Stimulated activated memory B cell treated with anti-CD40 and anti-IgM and Interleukin-4, amounts not matched to agents 10 μg/mL and 1 μg/mL and 100 μg/mL, for 72 hours (primary cell): ENCODE measurements around the gene TYW1.
A peak's percentile ranks its signal among the peaks of the same experiment; 100 is the strongest.
"Not testable (repeated sequence)": the region's sequence is repeated elsewhere in the genome, so short reads cannot be mapped to it uniquely, and the experiment has no call there.

ENCODE experiments used
- ATAC-seq: fragments of 150-1000 bp; cut with Tn5 transposase; 2 replicates; pipeline ENCODE4 v1.10.0; 2021
- H3K27ac Mint-ChIP-seq: one replicate; pipeline ENCODE4 v1.8.0; 2022; ENCODE audit warnings: mild to moderate bottlenecking, mixed read lengths
- H3K27me3 Mint-ChIP-seq: one replicate; pipeline ENCODE4 v1.8.0; 2022; ENCODE audit warnings: mixed read lengths
- H3K36me3 Mint-ChIP-seq: one replicate; pipeline ENCODE4 v1.8.0; 2022; ENCODE audit warnings: mixed read lengths
- H3K4me1 Mint-ChIP-seq: one replicate; pipeline ENCODE4 v1.8.0; 2022; ENCODE audit warnings: mixed read lengths
- H3K4me3 Mint-ChIP-seq: one replicate; pipeline ENCODE4 v1.8.0; 2022; ENCODE audit warnings: mild to moderate bottlenecking, moderate library complexity, mixed read lengths
- H3K9me3 Mint-ChIP-seq: one replicate; pipeline ENCODE4 v1.8.0; 2022; ENCODE audit warnings: mixed read lengths

Gene TYW1

GRCh38 chr7:66974986-66975590 lies 21.5 kb upstream of the TYW1 start:
- Mint-ChIP-seq H3K4me1 (peaks cover 2% of the 10 kb centered on the region), H3K27me3 (no peaks in the 10 kb centered on the region), H3K36me3 (peaks cover 6% of the 10 kb centered on the region), H3K9me3 (peaks cover 5% of the 10 kb centered on the region), H3K27ac (no peak overlapping the region), H3K4me3 (no peak overlapping the region)
- no peak for ATAC-seq

- not testable (repeated sequence) for H3K27ac Mint-ChIP-seq, H3K4me3 Mint-ChIP-seq, H3K4me1 Mint-ChIP-seq, H3K36me3 Mint-ChIP-seq, H3K27me3 Mint-ChIP-seq, ATAC-seq
- peaks cover 14% of the 10 kb centered on the region for H3K9me3 Mint-ChIP-seq
These were observed 18.3 kb upstream of the TYW1 start for GRCh38 chr7:66978312-66978711.

- ATAC-seq, H3K27me3 Mint-ChIP-seq, H3K4me1 Mint-ChIP-seq, H3K4me3 Mint-ChIP-seq, H3K36me3 Mint-ChIP-seq, H3K27ac Mint-ChIP-seq: not testable (repeated sequence)
- peaks cover 14% of the 10 kb centered on the region for H3K9me3 Mint-ChIP-seq
These were observed 17.6 kb upstream of the TYW1 start for GRCh38 chr7:66979013-66979412.

DNA sequence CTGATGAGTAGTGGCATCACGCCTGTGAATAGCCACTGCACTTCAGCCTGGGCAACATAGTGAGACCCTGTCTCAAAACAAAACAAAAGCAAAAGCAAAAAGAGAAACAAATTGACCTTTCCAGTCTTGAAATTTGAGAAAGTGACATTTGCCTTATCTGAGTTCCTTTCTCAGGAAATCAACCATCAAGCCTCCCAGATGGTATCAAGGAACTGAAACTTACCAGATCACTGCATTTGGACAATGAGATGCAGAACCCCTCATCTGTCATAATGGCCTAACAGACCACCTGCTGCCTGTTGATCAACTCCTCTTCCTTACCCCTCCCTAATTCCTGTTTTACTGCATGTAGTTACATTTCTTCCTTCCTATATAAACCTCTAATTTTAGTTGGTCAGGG lies 16.3 kb upstream of the TYW1 start:
- H3K4me1 Mint-ChIP-seq, H3K4me3 Mint-ChIP-seq, H3K36me3 Mint-ChIP-seq, H3K27me3 Mint-ChIP-seq, ATAC-seq: not testable (repeated sequence)
- peaks cover 14% of the 10 kb centered on the region for H3K9me3 Mint-ChIP-seq
- peak overlapping the region; percentile 55 for H3K27ac Mint-ChIP-seq

DNA sequence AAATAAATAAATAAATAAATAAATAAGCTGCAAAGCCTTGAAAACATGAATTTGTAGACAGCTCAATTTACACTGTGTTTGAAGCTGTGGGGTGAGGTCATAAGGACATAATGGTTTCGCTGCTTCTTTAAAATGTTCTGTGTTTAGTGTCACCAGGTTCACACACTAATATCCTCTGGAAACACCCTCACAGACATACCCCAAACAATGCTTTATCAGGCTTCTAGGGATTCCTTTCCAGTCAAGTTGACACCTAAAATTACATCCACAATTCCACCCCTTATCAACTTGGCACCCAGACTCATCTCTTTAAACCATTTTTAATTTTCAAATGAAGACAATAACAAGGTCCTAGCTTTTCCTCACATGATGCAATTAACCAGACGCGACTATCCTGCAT lies 7.1 kb upstream of the TYW1 start:
- not testable (repeated sequence) for H3K27me3 Mint-ChIP-seq, H3K4me1 Mint-ChIP-seq
- H3K36me3 Mint-ChIP-seq = peaks cover 32% of the 10 kb centered on the region

DNA sequence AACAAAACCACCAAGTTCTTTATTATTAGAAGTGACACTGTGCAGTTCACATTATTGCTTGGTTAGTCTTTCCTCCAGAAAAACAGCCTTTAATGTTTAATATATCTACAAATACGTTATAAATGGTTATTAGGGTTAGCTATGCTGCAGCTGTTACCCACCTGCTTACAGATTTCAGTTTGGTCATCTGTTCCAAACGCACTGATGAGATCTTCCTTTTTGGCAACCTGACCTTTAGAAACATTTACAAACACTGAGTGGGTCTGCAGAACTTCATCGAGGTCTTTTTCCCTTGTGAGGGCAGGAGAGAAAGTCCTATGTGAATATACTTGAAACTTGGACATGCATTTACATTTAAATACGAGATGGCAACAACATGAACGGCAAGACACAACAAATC lies 2.6 kb upstream of the TYW1 start:
- H3K27ac Mint-ChIP-seq = peak overlapping the region; percentile 99
- ATAC-seq, H3K27me3 Mint-ChIP-seq, H3K9me3 Mint-ChIP-seq: not testable (repeated sequence)
- H3K36me3 Mint-ChIP-seq = peaks cover 12% of the 10 kb centered on the region
- peaks cover 13% of the 10 kb centered on the region for H3K4me1 Mint-ChIP-seq
- H3K4me3 Mint-ChIP-seq = peak overlapping the region; percentile 100

More for the DNA sequence above, 7.1 kb upstream of the TYW1 start:
- not testable (repeated sequence) for H3K4me3 Mint-ChIP-seq, H3K9me3 Mint-ChIP-seq, ATAC-seq, H3K27ac Mint-ChIP-seq

GRCh38 chr7:66994691-66995049 lies 2.0 kb upstream of the TYW1 start:
- not testable (repeated sequence) for H3K9me3 Mint-ChIP-seq, H3K27me3 Mint-ChIP-seq
- H3K4me1 Mint-ChIP-seq = peaks cover 13% of the 10 kb centered on the region
- ATAC-seq = peak; percentile 76
- peaks cover 12% of the 10 kb centered on the region for H3K36me3 Mint-ChIP-seq
- peak overlapping the region; percentile 100 for H3K4me3 Mint-ChIP-seq
- peak overlapping the region; percentile 99 for H3K27ac Mint-ChIP-seq

GRCh38 chr7:66995050-66995776 lies 1.4 kb upstream of the TYW1 start, which contains the start of gene SBDS:
SBDS (minus strand) TSS chr7:66995586; CDS start chr7:66995417, 169 bp downstream.
- peaks cover 12% of the 10 kb centered on the region for H3K36me3 Mint-ChIP-seq

GRCh38 chr7:67000601-67001258 lies 4.1 kb downstream of the TYW1 start:
- not testable (repeated sequence) for H3K27ac Mint-ChIP-seq, H3K9me3 Mint-ChIP-seq, H3K4me3 Mint-ChIP-seq

More at GRCh38 chr7:66995050-66995776, 1.4 kb upstream of the TYW1 start, which contains the start of gene SBDS:
- ATAC-seq = peak; percentile 86
- not testable (repeated sequence) for H3K27me3 Mint-ChIP-seq, H3K9me3 Mint-ChIP-seq
- Mint-ChIP-seq H3K27ac (peak within 1 kb of the TSS; percentile 99), H3K4me3 (peak within 1 kb of the TSS; percentile 100), H3K4me1 (peaks cover 13% of the 10 kb centered on the region)

DNA sequence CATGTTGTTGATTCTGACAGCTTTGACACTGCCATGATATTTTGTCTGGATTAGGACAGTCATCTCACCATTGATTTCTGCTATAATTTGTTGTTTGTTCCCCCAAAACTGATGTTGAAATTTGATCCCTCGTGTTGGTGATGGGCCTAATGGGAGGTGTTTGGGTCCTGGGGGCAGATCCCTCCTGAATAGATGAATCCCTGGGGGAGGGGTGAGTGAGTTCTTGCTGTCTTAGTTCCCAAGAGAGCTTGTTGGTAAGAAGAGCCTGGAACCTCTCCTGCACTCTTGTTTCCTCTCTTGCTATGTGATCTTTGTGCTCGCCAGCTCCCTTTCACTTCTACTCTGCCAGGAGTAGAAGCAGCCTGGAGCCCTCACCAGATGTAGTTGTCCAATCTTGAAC lies 7.5 kb downstream of the TYW1 start:
- not testable (repeated sequence) for ATAC-seq, H3K9me3 Mint-ChIP-seq, H3K4me3 Mint-ChIP-seq, H3K27me3 Mint-ChIP-seq, H3K4me1 Mint-ChIP-seq, H3K27ac Mint-ChIP-seq
- peaks cover 55% of the 10 kb centered on the region for H3K36me3 Mint-ChIP-seq

More at GRCh38 chr7:67000601-67001258, 4.1 kb downstream of the TYW1 start:
- peaks cover 27% of the 10 kb centered on the region for H3K36me3 Mint-ChIP-seq
- H3K27me3 Mint-ChIP-seq, H3K4me1 Mint-ChIP-seq, ATAC-seq: not testable (repeated sequence)

DNA sequence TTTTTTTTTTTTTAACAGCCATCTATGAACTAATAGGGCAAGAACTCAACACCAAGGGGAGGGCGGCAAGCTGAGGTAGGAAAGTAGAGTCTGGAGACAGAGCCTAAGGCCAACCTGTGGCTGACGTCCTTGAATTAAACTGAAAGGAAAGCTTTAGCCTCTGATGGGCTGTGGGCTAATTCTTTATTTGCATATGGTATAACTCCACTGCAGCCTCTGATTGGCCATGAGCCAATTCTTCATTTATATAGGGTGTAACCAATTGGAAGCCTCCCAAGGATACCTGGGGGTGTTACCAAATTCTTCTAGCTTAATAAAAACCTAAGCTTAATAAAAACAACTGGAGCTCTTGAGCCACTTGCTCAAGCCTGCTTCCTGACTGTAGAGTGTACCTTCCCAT lies 10.3 kb downstream of the TYW1 start:
- peaks cover 62% of the 10 kb centered on the region for H3K36me3 Mint-ChIP-seq
- no peaks in the 10 kb centered on the region for H3K9me3 Mint-ChIP-seq
- no peaks in the 10 kb centered on the region for H3K27me3 Mint-ChIP-seq
- no peaks in the 10 kb centered on the region for H3K4me1 Mint-ChIP-seq
- no peak for ATAC-seq
- H3K27ac Mint-ChIP-seq = no peak overlapping the region
- H3K4me3 Mint-ChIP-seq = no peak overlapping the region

DNA sequence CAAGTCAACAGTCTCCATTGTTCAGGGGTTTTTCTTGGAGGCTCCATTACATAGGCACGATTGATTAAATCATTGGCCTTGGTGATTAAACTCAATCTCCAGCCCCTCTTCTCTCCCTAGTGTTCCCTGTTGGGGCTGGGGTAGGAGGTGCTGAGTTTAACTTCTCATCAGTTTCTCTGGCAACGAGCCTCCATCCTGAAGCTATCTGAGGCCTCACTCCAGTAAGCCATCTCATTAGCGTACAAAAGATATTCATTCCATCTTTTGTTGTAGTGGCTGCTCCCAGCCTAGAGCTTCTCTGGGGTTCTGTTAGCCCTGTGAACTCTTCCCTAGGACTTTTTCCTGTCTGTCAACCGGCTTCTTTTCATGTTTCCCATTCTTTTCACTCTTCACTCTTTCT lies 11.6 kb downstream of the TYW1 start:
- Mint-ChIP-seq H3K27me3 (no peaks in the 10 kb centered on the region), H3K36me3 (peaks cover 55% of the 10 kb centered on the region), H3K4me1 (no peaks in the 10 kb centered on the region), H3K9me3 (no peaks in the 10 kb centered on the region), H3K4me3 (no peak overlapping the region), H3K27ac (no peak overlapping the region)
- ATAC-seq = no peak

- H3K9me3 Mint-ChIP-seq, H3K4me1 Mint-ChIP-seq, H3K27me3 Mint-ChIP-seq, ATAC-seq, H3K4me3 Mint-ChIP-seq, H3K27ac Mint-ChIP-seq: not testable (repeated sequence)
- H3K36me3 Mint-ChIP-seq = peaks cover 59% of the 10 kb centered on the region
These were observed 13.0 kb downstream of the TYW1 start for GRCh38 chr7:67009677-67010076.

DNA sequence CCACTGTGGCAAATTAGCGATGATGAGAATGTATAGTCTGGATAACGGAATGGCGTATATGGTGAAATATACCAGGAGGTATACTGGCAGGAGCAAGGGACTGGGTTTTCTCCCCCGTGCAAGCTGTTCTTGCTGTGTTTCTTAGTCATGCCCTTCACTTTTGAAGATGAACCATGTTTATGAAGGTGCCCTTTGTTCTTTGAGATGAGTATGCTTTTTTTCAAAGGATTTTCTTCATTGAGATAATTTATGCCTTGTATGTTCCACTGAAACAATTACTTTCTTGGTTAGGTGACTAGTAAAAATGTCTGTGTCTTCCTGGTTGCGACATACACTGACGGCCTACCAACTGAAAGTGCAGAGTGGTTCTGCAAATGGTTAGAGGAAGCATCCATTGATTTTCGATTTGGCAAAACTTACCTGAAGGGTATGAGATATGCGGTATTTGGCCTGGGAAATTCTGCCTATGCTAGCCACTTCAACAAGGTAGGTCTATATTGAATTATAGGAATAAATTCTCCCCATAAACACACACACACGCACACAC lies 17.5 kb downstream of the TYW1 start:
- H3K9me3 Mint-ChIP-seq, H3K27me3 Mint-ChIP-seq, ATAC-seq, H3K27ac Mint-ChIP-seq, H3K4me3 Mint-ChIP-seq, H3K4me1 Mint-ChIP-seq: not testable (repeated sequence)
- H3K36me3 Mint-ChIP-seq = peaks cover 46% of the 10 kb centered on the region

DNA sequence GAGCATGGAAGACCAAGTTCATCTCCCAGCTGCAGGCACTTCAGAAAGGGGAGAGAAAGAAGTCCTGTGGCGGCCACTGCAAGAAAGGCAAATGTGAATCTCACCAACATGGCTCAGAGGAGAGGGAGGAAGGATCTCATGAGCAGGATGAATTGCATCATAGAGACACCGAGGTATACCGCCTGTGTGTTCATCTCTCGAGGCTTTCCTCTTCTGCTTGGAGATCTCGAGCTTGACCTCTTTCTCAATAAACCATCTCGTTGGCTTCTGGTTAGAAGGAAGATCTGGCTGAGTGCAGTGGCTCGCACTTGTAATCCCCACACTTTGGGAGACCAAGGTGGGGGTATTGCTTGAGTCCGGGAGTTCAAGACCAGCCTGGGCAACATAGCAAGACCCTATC lies 21.3 kb downstream of the TYW1 start:
- H3K4me1 Mint-ChIP-seq = not testable (repeated sequence)

More for the DNA sequence above, 21.3 kb downstream of the TYW1 start:
- not testable (repeated sequence) for H3K27ac Mint-ChIP-seq, H3K9me3 Mint-ChIP-seq, H3K27me3 Mint-ChIP-seq, H3K4me3 Mint-ChIP-seq, ATAC-seq
- peaks cover 71% of the 10 kb centered on the region for H3K36me3 Mint-ChIP-seq
